HepG2 (cell line): ENCODE measurements around the gene HAGHL. TPM values are rescaled to one million over a fixed set of nuclear protein-coding genes. Genes with fewer than 3 reads are reported as not detected.

Source experiments
- ASH2L ChIP-seq: fragments of 300-600, 200-600 bp; sonication (generic); IDR thresholded peaks from 2 replicates; pipeline ENCODE4 v1.7.0; 2017; ENCODE audit warnings: low read depth, mild to moderate bottlenecking, moderate library complexity, mixed read lengths, low read length; ENCODE audit not compliant: insufficient read length
- GATAD1 ChIP-seq: IDR thresholded peaks from 2 replicates; pipeline ENCODE4 v1.6.1; 2016; ENCODE audit warnings: missing genetic modification reagents, missing compliant biosample characterization
- GTF2F1 ChIP-seq: fragments of 150-350 bp; IDR thresholded peaks from 2 replicates; pipeline ENCODE4 v1.6.1; 2014; ENCODE audit warnings: low read length
- MXD4 ChIP-seq: IDR thresholded peaks from 2 replicates; pipeline ENCODE4 v1.6.1; 2016; ENCODE audit warnings: mild to moderate bottlenecking, missing biosample characterization, missing genetic modification reagents
- MYC ChIP-seq: sonication (generic); formaldehyde crosslinking; IDR thresholded peaks from 2 replicates; pipeline ENCODE4 v1.9.0; 2021; ENCODE audit warnings: missing genetic modification reagents, borderline replicate concordance
- ZNF136 ChIP-seq: sonication (generic); formaldehyde crosslinking; IDR thresholded peaks from 2 replicates; pipeline ENCODE4 v1.8.1; 2022; ENCODE audit warnings: low read depth, mild to moderate bottlenecking, moderate library complexity, missing genetic modification reagents
- ZNF382 ChIP-seq: sonication (generic); formaldehyde crosslinking; IDR thresholded peaks from 2 replicates; pipeline ENCODE4 v1.5.0; 2020; ENCODE audit warnings: missing genetic modification reagents, mild to moderate bottlenecking, borderline replicate concordance
- ZNF737 ChIP-seq: sonication (generic); formaldehyde crosslinking; IDR thresholded peaks from 2 replicates; pipeline ENCODE4 v1.5.0; 2020; ENCODE audit warnings: missing genetic modification reagents, mild to moderate bottlenecking, borderline replicate concordance
- ZNF75D ChIP-seq: sonication (generic); formaldehyde crosslinking; IDR thresholded peaks from 2 replicates; pipeline ENCODE4 v1.8.1; 2023; ENCODE audit warnings: missing genetic modification reagents, mild to moderate bottlenecking, borderline replicate concordance
- ZNF761 ChIP-seq: sonication (generic); formaldehyde crosslinking; conservative IDR thresholded peaks from 2 replicates; pipeline ENCODE4 v1.4.0; 2020; ENCODE audit warnings: mild to moderate bottlenecking, missing genetic modification reagents
- ZNF776 ChIP-seq: sonication (generic); formaldehyde crosslinking; IDR thresholded peaks from 2 replicates; pipeline ENCODE4 v1.4.0; 2020; ENCODE audit warnings: mild to moderate bottlenecking, missing genetic modification reagents
- ZNF790 ChIP-seq: sonication (generic); formaldehyde crosslinking; IDR thresholded peaks from 2 replicates; pipeline ENCODE4 v1.8.0; 2022; ENCODE audit warnings: missing genetic modification reagents, mild to moderate bottlenecking, borderline replicate concordance
- ZNF841 ChIP-seq: sonication (generic); formaldehyde crosslinking; IDR thresholded peaks from 2 replicates; pipeline ENCODE4 v1.8.1; 2023; ENCODE audit warnings: missing genetic modification reagents, borderline replicate concordance
- polyA plus RNA-seq, 8 experiments: library from polyadenylated mRNA; depleted of rRNA in 3 of 8; stranded (reverse) in 7 of 8; unstranded in 1 of 8; fragments of >200 nt; fragmentation: Illumina TruSeq in 4 of 8; extraction: Trizol in 4 of 8; gene quantifications; 2 replicates each; pipeline versions ENCODE4 v1.2.1 to v1.2.3, GENCODE V29; 2011 to 2016; ENCODE audit warnings: low read depth in 4 of 8, missing spikeins in 1 of 8, mixed read lengths in 1 of 8; ENCODE audit not compliant: insufficient read depth in 1 of 8
- total RNA-seq, 5 experiments: library from RNA; depleted of rRNA; stranded (reverse); fragments of >200 nt; fragmentation: Illumina TruSeq; extraction: Trizol; gene quantifications; 2 replicates each; pipeline ENCODE4 v1.2.3, GENCODE V29; 2016; ENCODE audit warnings: low read depth in 1 of 5
- TF ChIP-seq, protein P1 (sequence below): sonication (generic); formaldehyde crosslinking; IDR thresholded peaks from 2 replicates; pipeline ENCODE4 v1.8.0; 2022; ENCODE audit warnings: missing genetic modification reagents, low read depth, mild to moderate bottlenecking, borderline replicate concordance
- TF ChIP-seq, protein P2 (sequence below): IDR thresholded peaks from 2 replicates; pipeline ENCODE4 v1.6.1; 2016
- TF ChIP-seq, protein P3 (sequence below): sonication (generic); formaldehyde crosslinking; IDR thresholded peaks from 2 replicates; pipeline ENCODE4 v1.5.0; 2020; ENCODE audit warnings: missing genetic modification reagents, mild to moderate bottlenecking, borderline replicate concordance
- TF ChIP-seq, protein P4 (sequence below): sonication (generic); formaldehyde crosslinking; IDR thresholded peaks from 2 replicates; pipeline ENCODE4 v1.4.0; 2020; ENCODE audit warnings: missing genetic modification reagents, borderline replicate concordance
- TF ChIP-seq, protein P5 (sequence below): conservative IDR thresholded peaks from 2 replicates; pipeline ENCODE4 v1.6.1; 2018; ENCODE audit warnings: missing genetic modification reagents
- TF ChIP-seq, protein P6 (sequence below): sonication (generic); formaldehyde crosslinking; IDR thresholded peaks from 2 replicates; pipeline ENCODE4 v1.4.0; 2020; ENCODE audit warnings: missing genetic modification reagents

HAGHL gene
- total and polyA plus RNA-seq, 2 of the 13 experiments (the other 11 are each of a cell fraction or from before 2014, with no cell fraction given) = 3.4 to 8.4 TPM

DNA sequence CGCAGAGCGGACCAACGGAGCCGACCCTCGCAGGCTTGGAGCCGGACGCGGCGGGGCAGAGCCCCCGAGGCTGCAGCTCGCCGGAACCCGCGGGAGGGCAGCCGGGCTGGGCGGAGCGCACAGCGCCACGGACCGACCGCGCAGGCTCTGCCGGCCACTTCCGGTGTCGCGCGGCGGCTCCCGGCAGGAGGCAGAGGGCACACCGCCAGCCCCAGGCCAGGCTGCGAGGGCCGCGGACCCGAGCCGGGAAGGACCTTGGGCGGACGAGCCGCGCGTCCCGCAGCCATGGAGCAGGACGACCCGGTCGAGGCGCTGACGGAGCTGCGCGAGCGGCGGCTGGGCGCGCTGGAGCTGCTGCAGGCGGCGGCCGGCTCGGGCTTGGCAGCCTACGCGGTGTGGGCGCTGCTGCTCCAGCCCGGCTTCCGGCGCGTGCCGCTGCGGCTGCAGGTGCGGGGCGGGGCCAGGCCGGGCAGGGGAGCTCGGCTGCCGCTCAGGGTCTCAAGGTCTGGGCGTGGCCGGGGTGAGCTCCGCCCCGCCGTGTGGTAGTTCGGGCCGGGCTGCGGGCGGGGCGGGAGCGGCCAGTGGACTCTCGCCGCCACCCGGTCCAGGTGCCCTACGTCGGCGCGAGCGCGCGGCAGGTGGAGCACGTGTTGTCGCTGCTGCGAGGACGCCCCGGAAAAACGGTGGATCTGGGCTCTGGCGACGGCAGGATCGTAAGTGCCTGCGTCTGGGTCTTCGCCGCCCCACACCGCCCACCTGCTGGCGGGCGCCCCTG, 5.7 kb upstream of the HAGHL start, which contains the start of gene ANTKMT (continued):
- TF ChIP-seq ZNF136 (CRISPR knock-in tag) (0 out of 2 replicates have a peak, but pooled peaks have one; percentile 28), GTF2F1 (no peak), ASH2L (peak; percentile 47), MYC (peak; percentile 80), ZNF761 (CRISPR knock-in tag) (peak; percentile 80; the same call in 1 of the 2 replicates), GATAD1 (CRISPR knock-in tag) (peak; percentile 93), ZNF382 (CRISPR knock-in tag) (no peak), ZNF790 (CRISPR knock-in tag) (no peak; the same call in 1 of the 2 replicates), ZNF75D (no peak), MXD4 (peak; percentile 45), ZNF841 (CRISPR knock-in tag) (no peak; the same call in 1 of the 2 replicates), ZNF776 (CRISPR knock-in tag) (peak; percentile 78; the same call in 1 of the 2 replicates), ZNF737 (CRISPR knock-in tag) (no peak)
- TF ChIP-seq, protein P1, sequence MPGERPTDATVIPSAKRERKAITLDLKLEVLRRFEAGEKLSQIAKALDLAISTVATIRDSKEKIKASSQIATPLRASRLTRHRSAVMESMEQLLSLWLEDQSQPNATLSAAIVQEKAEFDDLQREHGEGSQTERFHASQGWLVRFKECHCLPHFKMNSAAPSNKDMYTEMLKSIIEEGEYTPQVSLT (CRISPR knock-in tag) = no peak; the same call in 1 of the 2 replicates
- TF ChIP-seq, protein P2, sequence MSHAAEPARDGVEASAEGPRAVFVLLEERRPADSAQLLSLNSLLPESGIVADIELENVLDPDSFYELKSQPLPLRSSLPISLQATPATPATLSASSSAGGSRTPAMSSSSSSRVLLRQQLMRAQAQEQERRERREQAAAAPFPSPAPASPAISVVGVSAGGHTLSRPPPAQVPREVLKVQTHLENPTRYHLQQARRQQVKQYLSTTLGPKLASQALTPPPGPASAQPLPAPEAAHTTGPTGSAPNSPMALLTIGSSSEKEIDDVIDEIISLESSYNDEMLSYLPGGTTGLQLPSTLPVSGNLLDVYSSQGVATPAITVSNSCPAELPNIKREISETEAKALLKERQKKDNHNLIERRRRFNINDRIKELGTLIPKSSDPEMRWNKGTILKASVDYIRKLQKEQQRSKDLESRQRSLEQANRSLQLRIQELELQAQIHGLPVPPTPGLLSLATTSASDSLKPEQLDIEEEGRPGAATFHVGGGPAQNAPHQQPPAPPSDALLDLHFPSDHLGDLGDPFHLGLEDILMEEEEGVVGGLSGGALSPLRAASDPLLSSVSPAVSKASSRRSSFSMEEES (CRISPR knock-in tag) = no peak
- TF ChIP-seq, protein P3, sequence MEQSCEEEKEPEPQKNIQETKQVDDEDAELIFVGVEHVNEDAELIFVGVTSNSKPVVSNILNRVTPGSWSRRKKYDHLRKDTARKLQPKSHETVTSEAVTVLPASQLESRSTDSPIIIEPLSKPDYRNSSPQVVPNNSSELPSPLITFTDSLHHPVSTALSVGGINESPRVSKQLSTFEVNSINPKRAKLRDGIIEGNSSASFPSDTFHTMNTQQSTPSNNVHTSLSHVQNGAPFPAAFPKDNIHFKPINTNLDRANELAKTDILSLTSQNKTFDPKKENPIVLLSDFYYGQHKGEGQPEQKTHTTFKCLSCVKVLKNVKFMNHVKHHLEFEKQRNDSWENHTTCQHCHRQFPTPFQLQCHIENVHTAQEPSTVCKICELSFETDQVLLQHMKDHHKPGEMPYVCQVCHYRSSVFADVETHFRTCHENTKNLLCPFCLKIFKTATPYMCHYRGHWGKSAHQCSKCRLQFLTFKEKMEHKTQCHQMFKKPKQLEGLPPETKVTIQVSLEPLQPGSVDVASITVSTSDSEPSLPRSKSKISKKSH (CRISPR knock-in tag) = peak; percentile 84
- TF ChIP-seq, protein P4, sequence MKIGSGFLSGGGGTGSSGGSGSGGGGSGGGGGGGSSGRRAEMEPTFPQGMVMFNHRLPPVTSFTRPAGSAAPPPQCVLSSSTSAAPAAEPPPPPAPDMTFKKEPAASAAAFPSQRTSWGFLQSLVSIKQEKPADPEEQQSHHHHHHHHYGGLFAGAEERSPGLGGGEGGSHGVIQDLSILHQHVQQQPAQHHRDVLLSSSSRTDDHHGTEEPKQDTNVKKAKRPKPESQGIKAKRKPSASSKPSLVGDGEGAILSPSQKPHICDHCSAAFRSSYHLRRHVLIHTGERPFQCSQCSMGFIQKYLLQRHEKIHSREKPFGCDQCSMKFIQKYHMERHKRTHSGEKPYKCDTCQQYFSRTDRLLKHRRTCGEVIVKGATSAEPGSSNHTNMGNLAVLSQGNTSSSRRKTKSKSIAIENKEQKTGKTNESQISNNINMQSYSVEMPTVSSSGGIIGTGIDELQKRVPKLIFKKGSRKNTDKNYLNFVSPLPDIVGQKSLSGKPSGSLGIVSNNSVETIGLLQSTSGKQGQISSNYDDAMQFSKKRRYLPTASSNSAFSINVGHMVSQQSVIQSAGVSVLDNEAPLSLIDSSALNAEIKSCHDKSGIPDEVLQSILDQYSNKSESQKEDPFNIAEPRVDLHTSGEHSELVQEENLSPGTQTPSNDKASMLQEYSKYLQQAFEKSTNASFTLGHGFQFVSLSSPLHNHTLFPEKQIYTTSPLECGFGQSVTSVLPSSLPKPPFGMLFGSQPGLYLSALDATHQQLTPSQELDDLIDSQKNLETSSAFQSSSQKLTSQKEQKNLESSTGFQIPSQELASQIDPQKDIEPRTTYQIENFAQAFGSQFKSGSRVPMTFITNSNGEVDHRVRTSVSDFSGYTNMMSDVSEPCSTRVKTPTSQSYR (CRISPR knock-in tag) = peak; percentile 33
- TF ChIP-seq, protein P5, sequence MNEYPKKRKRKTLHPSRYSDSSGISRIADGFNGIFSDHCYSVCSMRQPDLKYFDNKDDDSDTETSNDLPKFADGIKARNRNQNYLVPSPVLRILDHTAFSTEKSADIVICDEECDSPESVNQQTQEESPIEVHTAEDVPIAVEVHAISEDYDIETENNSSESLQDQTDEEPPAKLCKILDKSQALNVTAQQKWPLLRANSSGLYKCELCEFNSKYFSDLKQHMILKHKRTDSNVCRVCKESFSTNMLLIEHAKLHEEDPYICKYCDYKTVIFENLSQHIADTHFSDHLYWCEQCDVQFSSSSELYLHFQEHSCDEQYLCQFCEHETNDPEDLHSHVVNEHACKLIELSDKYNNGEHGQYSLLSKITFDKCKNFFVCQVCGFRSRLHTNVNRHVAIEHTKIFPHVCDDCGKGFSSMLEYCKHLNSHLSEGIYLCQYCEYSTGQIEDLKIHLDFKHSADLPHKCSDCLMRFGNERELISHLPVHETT (CRISPR knock-in tag) = peak; percentile 74
- TF ChIP-seq, protein P6, sequence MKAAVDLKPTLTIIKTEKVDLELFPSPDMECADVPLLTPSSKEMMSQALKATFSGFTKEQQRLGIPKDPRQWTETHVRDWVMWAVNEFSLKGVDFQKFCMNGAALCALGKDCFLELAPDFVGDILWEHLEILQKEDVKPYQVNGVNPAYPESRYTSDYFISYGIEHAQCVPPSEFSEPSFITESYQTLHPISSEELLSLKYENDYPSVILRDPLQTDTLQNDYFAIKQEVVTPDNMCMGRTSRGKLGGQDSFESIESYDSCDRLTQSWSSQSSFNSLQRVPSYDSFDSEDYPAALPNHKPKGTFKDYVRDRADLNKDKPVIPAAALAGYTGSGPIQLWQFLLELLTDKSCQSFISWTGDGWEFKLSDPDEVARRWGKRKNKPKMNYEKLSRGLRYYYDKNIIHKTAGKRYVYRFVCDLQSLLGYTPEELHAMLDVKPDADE (CRISPR knock-in tag) = peak; percentile 14; the same call in 1 of the 2 replicates
